AG09309 (cell line): ENCODE measurements around the gene SLC22A8.
"Not testable (repeated sequence)": the region's sequence is repeated elsewhere in the genome, so short reads cannot be mapped to it uniquely, and the experiment has no call there.

Experiments used
- DNase-seq: peaks from one replicate; pipeline ENCODE4 v3.0.0-alpha.2; 2010; ENCODE audit warnings: low read depth
- H3K4me3 ChIP-seq: 2 replicates; pipeline ENCODE4 v1.5.1; 2011; ENCODE audit warnings: mild to moderate bottlenecking, low read depth, low read length, moderate library complexity; ENCODE audit not compliant: control insufficient read depth
- TF ChIP-seq, protein P1 (sequence below): IDR thresholded peaks from 2 replicates; pipeline ENCODE4 v1.5.1; 2011; ENCODE audit warnings: mild to moderate bottlenecking, low read depth, low read length, inconsistent platforms; ENCODE audit not compliant: insufficient read depth, control insufficient read depth; ENCODE audit errors: missing control alignments

Gene SLC22A8, protein sequence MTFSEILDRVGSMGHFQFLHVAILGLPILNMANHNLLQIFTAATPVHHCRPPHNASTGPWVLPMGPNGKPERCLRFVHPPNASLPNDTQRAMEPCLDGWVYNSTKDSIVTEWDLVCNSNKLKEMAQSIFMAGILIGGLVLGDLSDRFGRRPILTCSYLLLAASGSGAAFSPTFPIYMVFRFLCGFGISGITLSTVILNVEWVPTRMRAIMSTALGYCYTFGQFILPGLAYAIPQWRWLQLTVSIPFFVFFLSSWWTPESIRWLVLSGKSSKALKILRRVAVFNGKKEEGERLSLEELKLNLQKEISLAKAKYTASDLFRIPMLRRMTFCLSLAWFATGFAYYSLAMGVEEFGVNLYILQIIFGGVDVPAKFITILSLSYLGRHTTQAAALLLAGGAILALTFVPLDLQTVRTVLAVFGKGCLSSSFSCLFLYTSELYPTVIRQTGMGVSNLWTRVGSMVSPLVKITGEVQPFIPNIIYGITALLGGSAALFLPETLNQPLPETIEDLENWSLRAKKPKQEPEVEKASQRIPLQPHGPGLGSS

DNA sequence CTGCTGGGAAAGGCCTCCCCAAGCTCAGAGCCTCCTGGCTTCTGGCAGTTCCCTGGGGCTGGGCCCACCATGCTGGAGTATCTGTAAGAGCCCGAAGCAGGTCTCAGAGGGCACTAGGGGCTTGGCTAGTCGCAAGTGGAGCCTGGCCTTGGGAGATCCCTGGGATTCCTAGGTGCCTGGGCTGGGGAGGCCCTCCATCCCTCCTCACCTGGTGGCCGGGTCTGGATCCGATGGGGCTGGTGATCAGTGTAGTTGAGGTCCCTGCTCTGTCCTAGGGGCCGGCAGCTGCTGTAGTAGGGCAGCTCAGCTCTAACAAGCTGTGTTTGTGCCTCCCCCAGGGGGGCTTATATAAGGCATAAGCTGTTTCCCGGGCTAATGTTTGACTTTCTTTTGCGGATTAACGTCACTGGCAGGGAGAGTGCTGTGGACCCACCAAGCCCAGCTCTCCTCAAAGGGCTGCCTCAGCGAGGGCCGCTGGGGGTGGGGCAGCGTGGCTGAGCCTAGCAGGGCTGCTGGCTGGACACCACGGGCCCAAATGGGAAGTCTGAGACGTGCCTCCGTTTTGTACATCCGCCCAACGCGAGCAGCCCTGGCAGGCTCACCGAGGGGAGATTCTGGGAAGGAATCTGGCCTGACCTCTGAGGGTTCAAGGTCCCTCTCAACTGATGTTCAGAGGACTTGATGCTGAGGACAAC is at the start of gene SLC22A8:
Gene SLC22A8 (minus strand): TSS at position 321 of the 695 bp plus-strand sequence. CDS start 883 bp downstream, outside the sequence.
- no peak within 1 kb of the TSS for H3K4me3 ChIP-seq
- TF ChIP-seq, protein P1, sequence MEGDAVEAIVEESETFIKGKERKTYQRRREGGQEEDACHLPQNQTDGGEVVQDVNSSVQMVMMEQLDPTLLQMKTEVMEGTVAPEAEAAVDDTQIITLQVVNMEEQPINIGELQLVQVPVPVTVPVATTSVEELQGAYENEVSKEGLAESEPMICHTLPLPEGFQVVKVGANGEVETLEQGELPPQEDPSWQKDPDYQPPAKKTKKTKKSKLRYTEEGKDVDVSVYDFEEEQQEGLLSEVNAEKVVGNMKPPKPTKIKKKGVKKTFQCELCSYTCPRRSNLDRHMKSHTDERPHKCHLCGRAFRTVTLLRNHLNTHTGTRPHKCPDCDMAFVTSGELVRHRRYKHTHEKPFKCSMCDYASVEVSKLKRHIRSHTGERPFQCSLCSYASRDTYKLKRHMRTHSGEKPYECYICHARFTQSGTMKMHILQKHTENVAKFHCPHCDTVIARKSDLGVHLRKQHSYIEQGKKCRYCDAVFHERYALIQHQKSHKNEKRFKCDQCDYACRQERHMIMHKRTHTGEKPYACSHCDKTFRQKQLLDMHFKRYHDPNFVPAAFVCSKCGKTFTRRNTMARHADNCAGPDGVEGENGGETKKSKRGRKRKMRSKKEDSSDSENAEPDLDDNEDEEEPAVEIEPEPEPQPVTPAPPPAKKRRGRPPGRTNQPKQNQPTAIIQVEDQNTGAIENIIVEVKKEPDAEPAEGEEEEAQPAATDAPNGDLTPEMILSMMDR, result no peak
- DNase-seq, result no peak

DNA sequence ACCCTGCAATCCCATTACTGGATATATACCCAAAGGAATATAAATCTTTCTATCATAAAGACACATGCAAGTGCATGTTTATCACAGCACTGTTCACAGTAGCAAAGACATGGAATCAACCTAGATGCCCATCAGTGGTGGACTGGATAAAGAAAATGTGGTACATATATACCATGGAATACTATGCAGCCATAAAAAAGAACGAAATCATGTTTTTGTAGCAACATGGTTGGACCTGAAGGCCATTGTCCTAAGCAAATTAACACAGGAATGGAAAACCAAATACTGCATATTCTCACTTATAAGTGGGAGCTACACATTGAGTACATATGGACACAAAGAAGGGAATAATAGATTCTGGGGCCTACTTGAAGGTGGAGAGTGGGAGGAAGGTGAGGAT is 30.6 kb upstream of the SLC22A8 start:
- not testable (repeated sequence) for H3K4me3 ChIP-seq, DNase-seq

DNA sequence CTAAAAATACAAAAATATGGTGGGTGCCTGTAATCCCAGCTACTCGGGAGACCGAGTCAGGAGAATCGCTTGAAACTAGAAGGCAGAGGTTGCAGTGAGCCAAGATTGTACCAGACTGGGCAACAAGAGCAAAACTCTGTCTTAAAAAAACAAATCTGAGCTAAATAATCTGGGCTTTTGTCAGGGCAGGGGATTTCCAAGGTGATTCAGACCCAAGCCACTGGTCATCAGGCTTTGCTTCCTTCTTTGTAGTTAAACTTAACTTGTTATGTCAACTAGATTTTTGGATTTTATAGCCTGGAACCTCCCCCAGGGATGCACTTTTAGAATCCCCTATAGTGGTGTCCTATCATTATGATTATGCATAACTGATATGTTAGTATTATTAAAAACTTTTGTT is 27.0 kb upstream of the SLC22A8 start:
- TF ChIP-seq, protein P1, result no peak
- no peak for DNase-seq

DNA sequence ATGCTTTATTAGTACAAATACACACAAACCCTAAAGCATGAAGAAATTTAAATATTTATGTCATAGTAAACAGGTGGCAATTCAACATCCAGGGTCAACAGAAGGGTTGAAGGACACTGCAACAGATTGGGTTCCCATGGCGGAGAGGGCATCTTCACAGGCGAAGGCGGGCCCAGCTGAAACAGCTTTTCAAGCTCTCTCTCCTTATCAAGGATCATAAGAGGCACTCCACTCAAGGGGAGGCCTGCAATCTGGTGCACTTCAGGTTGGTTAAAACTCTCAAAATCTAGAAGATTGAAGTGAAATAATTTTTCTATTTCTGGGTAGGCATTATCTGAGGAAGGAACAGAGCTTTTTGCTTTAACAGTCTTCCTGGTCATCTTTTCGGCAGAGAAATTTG is 16.8 kb upstream of the SLC22A8 start:
- DNase-seq, result no peak
- H3K4me3 ChIP-seq, result no peak overlapping the region
- TF ChIP-seq, protein P1, result no peak

More for the DNA sequence above, 27.0 kb upstream of the SLC22A8 start:
- H3K4me3 ChIP-seq, result no peak overlapping the region

DNA sequence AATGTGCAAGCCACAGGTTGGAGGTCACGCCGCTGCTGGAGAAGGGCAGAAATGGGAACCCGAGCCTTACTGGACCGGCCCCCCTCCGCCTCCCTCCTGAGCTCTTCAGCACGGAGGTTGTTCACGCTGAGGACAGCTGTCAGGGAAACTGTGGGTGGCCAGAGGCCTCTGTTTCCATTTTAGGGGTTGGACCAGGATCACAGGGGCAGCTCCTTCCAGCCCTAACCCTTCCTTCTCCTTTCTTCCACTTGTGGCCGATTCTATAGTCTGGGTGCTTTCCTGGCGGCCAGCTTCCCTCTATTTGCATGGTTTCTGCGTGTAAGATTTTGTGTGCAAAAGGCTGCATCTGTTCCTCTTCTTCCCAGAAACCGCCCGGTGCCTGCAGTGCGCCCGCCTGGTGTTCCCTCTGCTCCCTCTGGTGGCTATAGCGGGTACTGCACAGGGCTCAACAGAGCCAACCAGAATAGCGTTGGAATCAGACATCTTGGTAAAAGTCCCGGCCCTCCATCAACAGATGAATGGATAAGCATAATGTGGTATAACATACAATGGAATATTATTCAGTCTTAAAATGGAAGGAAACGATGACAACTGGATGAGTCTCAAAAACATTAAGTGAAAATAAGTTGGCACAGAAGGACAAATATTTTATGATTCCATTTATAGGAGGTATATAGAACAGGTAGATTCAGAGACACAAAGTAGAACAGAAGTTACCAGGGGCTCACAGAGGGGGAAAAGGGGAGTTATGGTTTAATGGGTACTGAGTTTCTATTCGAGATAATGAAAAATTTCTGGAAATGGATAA is 8.4 kb upstream of the SLC22A8 start:
- TF ChIP-seq, protein P1, result peak; percentile 100
- H3K4me3 ChIP-seq, result no peak overlapping the region
- DNase-seq, result peak; percentile 24

DNA sequence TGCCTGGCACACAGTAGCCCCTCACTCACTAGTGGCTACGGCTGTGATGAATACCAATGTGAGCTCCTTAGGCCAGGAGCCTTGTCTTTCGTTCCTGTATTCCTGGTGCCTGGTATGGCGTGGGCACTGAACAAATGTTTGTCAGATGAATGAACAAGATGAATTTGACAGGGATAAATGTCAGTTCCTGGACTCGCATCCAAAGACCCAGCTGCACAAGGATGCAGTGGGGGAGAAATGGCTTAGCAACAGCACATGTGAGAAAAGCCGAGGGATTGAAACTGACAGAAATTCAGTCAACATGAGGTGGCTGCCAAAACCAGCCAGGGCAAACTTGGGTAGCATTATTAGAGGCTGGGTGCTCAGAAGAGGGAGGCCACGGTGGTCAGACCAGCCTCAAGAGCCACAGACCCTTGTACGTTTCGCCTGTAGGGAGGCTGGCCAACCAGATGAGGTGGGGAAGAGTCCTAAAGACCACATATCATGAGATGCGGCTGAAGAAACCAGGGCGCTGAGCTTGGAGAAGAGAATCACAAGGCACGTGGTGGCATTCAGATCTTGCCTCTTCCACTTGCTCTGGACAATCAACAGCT is 7.7 kb upstream of the SLC22A8 start:
- H3K4me3 ChIP-seq, result no peak overlapping the region
- DNase-seq, result no peak
- TF ChIP-seq, protein P1, result no peak
